HG03064 (cell line): ENCODE results near the gene APRT.

Source experiments
- ATAC-seq: cut with Tn5 transposase; IDR thresholded peaks from one replicate; pipeline ENCODE4 v1.9.1; 2021; ENCODE audit warnings: low read depth; ENCODE audit not compliant: unreplicated experiment

Gene APRT

DNA sequence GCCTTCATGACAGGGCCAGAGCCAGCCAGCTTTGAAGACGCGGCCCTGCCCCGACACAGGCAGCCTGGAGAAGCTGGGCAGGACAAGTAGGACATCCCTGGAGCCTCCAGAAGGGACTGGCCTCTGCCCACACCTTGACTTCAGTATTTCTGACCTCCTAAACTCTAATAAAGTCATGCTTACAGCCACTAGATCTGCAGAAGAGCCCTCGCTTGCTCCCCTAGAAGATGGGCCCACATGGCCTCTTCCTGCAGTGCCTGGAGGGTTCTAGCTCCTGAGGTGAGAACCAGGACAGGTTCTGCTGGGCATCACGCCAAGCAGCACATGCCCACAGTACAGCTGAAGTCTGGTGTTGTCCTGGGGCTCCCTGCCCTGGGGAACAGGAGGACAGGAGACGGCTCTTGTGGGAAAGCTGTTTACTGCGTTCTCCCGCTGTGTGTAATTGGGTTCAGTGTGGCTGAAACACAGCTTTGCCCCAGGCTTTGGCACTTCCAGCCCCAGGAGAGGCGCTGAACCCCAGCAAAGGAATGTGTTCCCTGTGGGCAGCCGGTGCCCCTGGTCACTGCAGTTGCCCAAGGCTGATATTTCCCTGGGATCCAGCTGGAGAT lies 2.6 kb downstream of the APRT start:
- ATAC-seq, result no peak

DNA sequence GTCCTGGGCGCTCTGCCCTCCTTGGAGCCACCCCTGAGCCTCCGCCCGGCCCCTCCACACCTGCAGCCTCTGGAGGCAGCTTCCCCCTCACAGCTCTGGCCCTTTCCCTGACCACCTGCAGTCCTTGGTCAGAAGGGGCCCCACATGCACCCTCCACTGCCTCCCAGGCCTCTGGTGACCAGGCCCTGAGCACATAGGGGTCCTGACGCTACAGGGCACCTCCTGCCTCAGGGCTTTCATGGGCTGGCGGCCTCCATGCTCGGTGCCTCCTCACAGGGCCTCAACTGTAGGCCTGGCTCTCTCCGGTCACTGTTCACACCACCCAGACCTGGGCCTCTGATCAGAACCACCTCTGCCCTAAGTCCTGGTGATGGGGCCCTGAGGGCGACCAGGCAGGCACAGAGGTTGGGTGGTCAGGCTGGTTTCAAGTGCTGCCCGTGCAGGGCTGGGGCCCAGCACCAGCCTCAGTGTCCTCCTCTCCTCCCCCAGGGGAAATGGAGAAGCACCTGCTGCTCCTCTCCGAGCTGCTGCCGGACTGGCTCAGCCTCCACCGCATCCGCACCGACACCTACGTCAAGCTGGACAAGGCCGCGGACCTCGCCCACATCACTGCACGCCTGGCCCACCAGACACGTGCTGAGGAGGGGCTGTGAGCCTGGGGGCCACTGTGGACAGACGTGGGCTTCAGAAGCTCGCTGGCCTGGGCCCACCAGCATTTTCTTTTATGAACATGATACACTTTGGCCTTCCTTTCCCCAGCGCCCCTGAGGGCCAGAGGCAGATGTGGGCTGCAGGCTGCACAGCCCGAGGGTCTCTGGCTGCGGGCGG lies 3.9 kb downstream of the APRT start:
- ATAC-seq, result no peak

DNA sequence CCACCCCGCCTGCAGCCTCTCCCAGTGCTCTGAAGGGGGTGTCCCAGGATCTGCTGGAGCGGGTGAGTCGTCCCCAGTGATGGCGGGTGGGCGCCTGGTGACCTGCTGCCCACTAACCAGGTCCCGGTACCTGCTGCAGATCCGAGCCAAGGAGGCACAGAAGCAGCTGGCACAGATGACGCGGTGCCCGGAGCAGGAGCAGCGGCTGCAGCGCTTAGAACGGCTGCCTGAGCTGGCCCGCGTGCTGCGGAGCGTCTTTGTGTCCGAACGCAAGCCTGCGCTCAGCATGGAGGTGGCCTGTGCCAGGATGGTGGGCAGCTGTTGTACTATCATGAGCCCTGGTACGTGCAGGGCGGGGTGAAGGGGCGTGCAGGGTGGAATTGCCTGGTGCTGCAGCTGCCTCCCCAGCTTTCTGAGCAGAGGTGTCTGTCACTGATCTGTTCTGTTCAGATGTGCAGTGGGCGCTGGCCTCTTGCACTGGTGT lies 4.5 kb downstream of the APRT start:
- ATAC-seq, result no peak

DNA sequence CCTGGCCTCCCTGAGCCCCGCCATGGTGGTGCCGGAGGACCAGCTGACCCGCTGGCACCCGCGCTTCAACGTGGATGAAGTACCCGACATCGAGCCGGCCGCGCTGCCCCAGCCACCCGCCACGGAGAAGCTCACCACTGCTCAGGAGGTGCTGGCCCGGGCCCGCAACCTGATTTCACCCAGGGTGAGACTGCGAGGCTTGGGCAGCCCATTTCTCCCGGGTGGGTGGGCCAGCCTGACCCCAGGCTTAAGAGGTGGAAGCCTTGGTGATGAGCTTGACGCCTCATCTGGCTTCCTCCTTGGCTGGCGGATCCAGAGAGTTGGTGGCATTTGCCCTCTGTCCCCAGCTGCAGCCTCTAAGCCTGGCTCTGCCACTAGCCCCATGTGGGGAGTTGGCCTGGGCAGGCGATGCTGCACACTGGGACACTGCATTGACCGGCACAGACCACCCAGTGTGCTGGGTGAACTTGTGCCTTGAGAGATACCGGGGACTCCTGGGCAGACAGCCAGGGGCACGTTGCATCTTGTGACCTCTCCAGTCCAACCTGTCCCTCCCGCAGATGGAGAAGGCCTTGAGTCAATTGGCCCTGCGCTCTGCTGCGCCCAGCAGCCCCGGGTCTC lies 5.1 kb downstream of the APRT start:
- ATAC-seq, result no peak

DNA sequence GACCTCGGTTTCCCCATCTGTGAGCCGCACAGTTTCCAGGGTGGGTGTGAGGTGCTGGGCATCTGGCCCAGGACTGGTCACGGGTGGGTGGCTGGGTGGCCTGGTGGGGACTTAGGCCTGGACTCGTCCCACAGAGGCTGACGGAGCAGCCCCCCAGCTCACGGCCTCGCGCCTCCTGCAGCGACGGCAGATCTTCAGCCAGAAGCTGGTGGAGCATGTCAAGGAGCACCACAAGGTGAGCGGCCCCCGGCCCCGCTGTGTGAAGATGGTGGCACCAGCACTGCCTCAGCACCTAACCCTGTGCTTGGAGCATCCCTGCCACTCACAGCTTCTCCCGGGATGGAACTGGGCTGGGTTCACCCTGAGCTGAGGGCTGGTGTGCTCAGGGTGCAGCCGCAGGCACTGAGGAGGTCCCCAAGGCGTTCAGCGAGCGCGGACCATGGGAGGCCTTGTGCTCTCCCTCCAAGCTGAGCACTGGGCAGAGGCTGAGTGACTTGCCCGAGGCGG lies 5.8 kb downstream of the APRT start:
- ATAC-seq, result no peak

DNA sequence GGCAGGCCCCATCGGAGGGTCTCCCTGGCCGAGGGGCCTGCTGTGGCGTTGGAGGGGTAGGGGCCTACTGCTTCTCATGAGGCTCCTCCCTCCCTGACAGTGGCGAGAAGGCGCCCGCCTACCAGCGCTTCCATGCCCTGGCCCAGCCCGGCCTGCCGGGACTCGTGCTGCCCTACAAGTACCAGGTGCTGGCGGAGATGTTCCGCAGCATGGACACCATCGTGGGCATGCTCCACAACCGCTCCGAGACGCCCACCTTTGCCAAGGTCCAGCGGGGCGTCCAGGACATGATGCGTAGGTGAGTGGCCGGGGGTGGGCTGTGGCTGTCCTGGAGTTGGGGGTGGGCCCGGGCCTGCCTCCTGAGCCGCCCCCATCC lies 6.4 kb downstream of the APRT start:
- no peak for ATAC-seq

DNA sequence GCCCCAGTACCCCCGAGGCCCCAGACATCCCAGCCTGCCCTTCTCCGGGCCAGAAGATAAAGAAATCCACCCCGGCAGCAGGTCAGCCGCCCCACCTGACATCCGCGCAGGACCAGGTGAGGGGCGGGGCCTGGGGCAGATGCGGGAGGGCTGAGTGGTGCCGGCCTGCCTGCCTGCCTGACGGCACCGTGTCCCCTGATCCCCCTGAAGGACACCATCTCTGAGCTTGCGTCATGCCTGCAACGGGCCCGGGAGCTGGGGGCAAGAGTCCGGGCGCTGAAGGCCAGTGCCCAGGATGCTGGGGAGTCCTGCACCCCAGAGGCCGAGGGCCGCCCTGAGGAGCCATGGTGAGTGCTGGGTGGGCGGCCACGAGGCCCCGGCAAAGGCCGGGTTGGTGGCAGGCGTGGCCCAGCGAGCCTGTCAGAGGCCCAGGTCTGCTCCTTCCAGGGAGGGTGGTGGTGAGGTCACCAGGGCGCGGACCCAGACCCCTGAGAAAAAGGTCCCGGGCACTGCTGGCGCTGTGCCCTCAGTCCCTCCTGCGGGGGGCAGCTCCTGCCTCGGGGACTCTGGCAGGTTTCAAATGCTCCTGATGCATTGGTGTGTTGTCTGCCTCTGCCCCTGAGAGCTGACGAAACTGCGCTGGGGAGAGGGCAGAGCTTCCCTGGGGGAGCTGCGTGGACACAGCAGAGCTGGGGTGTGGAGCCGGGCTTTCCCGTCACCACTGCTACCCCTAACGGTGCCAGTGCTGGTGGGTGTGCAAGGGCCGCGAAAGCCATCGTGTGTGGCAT lies 7.0 kb downstream of the APRT start:
- no peak for ATAC-seq

DNA sequence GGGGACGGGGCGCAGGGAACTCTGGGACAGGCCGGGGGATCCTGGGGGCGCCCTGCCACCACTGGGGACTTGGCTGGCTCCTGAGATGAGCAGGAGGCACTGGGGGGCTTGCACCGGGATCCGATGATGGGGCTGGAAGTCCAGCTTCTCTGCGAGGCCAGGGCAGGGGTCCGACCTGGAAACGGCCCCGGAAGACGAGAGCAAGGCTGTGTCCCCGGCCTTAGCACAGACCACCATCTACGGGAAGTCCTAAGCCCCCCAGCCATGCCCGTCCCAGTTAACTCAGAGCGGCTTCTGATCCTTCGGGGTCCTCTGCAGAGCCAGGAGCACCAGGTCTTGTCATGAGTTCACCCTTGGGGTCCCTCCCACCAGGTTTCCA lies 7.6 kb downstream of the APRT start:
- no peak for ATAC-seq

DNA sequence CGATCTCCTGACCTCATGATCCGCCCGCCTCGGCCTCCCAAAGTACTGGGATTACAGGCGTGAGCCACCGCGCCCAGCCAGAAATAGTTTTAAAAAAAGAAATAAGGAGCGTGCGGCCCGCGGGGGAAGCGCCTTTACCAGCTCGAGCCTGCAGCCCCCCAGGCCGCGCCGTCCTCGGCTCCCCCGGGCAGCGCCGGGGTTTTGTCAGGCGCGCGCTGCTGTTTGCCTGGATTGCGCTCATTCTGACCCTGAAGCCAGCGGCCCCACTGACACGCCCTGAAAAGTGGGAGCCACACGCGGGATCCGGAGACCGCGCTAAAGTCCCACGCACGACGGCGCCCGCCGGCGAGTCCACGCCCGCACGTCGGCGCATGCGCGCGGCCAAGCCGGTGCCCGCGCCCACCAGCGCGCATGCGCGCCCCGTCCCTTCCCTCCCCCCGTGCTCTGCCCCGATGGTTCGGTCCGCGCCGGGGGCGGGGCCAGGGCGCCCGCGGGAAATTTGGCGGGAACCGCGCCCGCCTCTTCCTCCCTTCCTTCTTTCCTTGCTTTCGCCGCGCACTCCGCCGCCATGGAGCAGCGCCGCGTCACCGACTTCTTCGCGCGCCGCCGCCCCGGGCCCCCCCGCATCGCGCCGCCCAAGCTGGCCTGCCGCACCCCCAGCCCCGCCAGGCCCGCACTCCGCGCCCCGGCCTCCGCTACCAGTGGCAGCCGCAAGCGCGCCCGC lies 8.3 kb downstream of the APRT start, which contains the start of gene CDT1:
TSS of gene CDT1 (plus strand) at position 526 of the 724 bp plus-strand sequence. CDS start at position 569, 43 bp downstream.
- ATAC-seq, result no peak

DNA sequence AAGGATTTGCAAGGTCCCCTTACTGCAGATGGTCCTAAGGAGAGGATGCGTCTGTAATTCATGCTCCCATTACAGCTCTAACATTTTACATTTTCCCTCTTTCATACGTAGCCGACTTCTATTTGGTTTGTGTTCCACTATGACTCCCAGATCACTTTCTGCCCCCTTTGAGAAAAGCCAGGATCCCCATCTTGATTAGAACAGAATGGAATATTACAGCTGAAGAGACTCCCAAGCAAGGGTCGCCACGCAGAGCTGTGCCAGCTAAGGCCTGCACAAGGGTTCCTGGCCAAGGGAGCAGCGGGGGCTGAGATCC lies 11.5 kb downstream of the APRT start:
- ATAC-seq, result no peak

DNA sequence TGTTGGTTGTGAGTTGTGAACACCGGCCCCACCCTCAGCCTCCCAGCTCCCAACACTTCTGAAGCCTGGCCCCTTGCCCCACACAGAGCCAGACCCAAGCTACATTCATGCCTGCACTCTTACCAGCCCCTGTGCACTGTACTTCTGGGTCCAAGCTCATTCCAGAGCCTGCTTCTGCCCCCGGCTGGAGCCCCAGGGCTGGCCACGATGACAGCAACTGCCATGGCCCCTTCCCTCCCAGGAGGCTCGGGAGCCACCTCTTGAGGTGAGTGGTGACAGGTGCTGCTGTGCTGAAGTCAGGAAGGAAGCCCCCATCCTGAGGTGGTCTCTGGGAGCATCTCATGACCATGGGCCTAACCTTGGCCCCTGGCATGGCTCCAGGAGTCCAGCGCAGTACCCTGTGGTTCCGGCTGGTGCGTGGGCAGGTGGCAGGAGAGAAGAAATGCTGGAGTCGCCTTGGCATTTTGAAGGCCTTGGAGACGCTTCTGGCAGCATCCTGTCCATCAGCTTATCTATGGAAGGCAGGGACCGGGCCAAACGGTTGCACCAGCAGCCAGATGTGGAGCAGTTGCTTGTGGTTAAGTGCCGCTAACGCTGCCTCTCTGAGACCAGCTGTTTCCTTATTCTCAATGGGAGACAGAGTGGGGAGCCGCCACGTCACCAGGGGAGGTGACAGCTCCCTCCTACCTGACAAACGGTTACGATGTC lies 12.0 kb downstream of the APRT start:
- ATAC-seq, result no peak

DNA sequence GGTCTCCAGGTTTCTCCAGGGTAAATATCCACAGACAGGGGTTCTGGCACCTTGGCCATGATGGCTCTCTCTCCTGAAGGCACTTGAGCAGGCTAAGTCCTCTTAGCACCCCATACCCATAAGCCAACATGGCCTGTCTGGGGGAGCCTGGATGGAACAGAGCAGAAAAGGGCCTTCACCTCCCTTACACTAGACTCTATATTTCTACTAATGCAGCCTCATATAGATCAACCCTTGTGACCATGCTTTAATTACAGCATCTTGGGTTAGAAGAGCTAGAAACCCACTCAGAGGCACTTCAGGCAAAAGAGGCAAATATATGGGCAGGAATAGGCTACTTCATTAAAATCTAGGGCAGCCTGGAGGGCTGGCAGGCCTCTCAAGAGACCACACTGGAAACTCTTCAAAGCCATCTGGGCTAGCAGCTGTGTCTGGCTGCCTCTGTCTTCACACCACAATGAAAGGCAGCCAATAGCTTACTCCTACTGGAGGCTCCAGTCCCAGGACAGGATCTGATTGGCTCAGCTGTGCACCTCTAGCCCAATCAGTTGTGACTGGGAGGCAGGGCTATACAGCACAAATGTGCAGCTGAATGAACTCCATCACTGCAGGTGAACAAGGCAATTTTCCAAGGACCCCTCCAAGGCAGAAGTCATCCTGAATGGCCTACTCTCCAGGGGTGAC lies 12.8 kb downstream of the APRT start:
- ATAC-seq, result no peak

DNA sequence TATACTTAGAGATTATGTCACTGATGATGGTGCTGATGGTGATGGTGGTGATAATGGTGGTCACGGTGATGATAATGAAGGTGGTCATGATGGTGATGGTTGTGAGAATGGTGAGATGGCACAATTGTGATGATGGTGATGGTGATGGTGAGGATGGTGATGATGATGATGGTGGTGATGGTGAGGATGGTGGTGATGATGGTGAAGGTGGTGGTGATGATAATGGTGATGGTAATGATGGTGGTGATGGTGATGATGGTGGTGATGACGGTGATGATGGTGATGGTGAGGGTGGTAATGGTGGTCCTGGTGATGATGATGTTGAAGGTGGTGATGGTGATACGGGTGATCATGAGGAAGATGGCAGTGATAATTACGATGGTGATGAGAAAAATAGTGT lies 13.7 kb downstream of the APRT start:
- ATAC-seq, result no peak

DNA sequence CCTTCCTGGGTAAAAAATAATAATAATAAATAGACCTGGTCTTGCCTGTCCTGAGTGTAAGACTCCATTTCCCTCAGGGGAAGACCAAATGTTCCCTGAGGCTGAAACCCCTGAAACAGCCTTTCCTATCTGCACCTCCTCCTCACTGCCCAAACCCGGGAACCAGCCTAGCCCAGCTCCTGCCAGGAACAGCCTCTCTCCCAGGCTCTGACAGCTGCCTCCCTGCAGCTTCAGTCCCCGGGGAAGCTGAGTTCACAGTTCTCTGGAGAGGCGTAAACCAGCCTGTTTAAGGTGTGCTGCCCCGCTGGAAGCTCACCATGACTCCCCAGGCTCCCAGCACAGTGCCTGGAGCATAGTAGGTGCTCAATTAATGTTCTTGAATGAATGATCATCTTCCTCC lies 15.4 kb downstream of the APRT start:
- ATAC-seq, result no peak

DNA sequence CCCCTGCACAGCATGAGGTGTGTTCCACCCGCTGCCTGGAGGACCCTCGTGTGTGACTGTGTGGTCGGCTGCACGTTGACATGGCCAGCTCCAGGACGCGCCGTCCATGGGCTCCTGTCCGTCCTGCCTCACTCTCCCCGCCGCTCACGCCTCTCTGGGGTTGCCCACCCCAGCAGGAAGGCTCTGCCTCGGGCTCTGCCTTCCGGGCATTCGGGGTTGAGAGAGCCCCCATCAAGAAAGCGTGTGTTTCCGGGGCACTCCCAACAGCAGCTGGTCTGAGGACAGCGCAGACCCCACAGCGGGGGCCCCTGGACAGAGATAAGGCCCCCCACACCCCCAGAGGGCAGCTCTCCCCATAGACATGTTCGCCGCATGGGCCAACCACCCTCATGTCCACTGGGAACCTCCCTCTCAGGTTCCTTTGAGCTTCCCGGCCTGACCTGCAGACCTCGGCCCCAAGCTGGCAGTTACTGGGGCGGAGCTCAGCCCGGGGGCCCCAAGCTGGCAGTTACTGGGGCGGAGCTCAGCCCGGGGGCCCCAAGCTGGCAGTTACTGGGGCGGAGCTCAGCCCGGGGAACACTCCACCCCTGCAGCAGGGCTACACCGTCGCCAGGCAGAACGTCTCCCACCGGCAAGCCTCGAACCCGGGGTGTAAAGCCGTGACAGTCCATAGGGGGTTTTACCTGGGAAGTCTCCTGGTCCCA lies 18.3 kb downstream of the APRT start:
- ATAC-seq, result no peak

DNA sequence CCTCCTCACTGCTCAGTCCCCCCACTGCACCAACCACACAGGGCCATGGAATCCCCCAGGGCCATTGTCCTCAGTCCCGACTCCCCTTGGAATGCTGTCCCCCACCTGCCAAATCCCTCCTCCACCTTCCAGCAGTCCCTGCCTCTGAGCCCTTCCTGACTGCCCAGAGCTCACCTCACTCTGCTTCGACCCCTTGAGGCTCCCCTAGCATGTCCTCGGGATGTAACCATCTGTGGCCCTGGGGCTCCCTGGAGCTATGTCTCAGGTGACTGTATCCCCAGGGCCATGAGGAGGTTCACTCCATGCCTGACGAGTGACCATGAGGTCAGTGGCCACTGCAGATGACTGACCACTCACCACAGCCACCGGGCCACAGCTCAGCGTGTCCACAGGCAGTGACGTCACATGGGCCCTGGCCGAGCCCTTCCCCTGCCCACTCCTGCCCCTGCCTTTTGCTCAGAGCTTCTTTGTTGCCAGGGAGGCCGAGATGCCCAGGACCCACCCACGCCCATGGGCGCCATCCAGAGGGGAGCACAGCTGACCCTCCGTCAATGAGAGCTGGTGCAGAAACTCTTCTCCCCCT lies 19.0 kb downstream of the APRT start:
- ATAC-seq, result no peak

DNA sequence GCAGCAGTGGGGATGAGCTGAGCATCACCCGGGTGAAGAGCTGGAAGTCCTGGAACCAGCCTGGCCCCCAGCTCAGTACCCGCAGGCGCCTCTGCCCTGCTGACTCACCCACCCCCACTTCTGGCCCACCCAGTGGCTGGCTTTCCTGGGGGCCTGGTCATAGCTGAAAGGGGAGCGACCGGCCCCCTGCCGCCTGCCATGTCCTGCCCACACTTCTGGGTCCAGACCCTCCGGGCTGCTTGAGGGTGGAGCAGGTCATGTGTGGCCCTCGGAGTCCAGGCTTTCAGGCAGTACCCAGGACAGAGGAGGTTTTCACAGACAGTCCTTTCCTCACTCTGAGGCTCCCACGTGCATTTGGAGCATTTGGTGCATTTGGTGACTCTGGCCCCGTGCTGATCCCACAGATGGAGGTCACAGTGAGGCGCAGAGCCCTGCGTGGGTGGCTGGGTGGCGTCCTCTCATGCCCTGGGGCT lies 19.6 kb downstream of the APRT start:
- ATAC-seq, result no peak
